KG1 (cell line): Measurements from ENCODE around the gene FAM204A.

Experiments used
- DNase-seq: peaks from one replicate; lab custom pipeline; 2025; lab: John Stamatoyannopoulos, UW

FAM204A gene

GRCh38 chr10:118330295-118331076 is 11.6 kb downstream of the FAM204A start:
- DNase-seq = no peak

- no peak for DNase-seq
Measured at GRCh38 chr10:118324140-118324539, 18.0 kb downstream of the FAM204A start.

DNA sequence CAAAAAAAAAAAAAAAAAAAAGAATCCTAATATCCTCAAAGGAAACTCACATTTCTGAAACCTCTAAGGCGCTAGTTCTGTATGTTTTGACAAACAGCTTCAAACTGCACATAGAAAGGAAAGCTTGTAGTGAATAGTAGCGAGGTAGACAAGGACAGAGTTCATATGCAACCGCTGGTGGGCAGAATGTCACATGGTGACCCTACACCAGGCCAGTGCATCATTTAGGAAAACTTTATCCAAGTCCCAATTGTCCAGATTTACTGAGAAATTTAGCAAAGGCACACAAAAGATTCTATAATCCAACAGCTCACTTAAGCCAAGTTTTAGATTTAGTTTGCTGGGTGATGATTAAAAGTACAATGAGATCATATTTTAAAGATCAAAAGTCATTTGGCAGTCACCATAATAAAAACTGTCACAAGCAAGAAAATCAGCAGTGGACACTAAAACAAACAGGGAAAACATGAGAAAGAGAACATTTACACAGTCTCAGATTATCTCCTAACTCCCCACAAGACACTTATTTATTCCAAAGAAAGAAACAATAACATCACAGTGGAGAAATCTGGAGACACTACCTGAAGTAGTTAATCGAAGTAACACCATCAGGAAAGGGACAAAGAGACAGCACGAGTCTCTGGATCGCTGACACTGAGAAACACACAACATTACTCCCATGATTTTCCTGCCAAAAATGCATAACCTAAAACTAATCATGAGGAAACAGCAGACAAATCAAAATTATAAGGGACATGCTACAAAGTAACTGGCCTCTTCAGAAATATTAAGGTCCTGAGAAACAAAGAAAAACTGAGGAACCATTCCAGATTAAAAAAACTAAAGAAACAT is 20.2 kb downstream of the FAM204A start:
- DNase-seq = no peak

DNA sequence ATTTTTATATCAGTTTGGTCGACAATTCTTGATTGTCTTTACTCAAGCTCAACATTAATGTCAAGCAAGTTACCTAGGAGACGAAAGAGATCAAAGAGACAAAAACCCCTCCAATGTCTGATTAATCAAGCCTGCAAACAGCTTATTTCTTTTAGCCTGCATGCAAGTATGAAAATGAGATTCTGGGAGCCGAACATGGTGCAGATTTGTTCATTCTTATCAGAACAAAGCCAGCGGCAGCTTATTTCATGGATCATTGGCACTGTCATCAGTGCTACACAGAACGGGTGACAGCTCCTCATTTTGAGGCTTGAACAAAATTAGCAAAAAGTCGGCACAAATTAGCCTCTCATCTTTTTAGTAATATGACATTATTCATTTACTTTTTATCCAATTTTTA is 26.5 kb downstream of the FAM204A start:
- DNase-seq = no peak

DNA sequence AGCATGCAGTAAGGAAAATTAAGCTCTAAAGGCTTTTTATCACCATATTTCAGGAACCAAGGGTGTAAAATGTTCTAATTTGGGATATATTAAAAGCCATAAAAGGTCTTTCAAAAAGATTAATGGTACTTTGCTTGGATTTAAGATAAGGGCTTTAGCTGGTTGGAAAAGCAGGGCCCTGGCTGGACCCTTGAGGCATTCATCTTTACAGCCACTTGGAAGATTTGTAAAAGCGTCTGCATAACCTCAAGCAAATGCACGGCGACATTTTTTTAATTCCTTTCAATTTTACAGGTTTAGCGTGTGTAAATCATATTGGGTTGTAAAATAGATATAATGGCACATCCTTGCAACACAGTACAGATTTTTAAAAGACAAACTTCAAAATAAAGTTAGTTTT is 27.2 kb downstream of the FAM204A start:
- DNase-seq = no peak

- no peak for DNase-seq
Measured at GRCh38 chr10:118311505-118311904, 30.6 kb downstream of the FAM204A start.

DNA sequence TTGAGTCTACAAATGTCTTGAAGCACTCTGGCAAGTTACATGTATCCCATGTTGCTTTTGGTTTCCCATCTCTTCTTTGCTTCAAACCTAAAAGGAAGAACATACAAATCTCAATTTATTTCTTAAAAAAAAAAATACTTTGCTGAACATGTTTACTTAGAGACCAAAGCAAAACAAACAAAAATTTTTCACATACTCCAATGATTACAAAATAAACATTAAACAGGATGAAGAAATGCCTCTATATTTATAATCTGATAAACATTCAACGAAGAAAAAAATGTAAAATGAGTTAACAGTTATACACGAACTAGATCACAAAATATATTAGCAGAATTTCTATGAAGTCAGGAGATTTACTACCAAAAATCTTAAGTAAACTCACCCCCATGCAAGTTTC is 31.3 kb downstream of the FAM204A start:
- no peak for DNase-seq

- DNase-seq = no peak
Measured at GRCh38 chr10:118309911-118310310, 32.2 kb downstream of the FAM204A start.

GRCh38 chr10:118308664-118309063 is 33.5 kb downstream of the FAM204A start:
- DNase-seq = no peak

- no peak for DNase-seq
Measured at GRCh38 chr10:118307859-118308258, 34.3 kb downstream of the FAM204A start.

DNA sequence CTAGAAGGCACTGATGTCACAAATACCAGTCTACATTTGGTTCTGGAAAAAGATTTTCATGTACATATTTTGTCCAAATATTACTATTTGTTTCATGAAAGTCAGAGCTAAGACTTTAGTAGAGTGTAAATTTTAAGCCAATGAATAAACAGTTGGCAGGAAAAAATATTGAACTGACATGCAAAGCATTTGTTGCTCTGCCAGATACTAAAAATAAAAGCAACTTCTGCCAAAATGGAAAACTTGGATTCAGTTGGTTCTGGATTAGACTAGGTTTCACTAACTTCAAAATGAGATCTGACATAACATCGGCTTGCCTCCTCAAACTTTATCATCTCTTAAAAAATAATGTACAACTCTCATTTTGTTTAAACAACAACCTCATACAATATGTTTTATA is 34.9 kb downstream of the FAM204A start:
- DNase-seq = no peak

- DNase-seq = no peak
Measured at GRCh38 chr10:118305730-118306129, 36.4 kb downstream of the FAM204A start.

DNA sequence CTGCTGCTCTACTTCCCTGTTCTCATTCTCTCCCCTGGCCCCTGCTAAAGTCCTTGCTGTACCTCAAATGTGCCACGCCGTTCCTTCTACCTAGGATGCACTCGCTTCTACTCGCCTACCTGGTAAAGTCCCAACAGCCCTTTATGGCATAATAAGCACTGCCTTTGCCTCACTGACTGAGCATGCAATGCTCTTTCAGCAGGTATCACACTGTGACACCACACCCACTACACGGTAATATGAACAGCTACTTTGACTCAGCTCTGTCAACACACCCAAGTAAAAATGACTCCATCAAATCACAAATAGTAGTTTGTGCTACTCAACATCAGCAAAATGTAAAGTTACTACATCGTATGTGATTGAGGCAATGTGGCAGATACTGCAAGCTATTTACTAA is 37.6 kb downstream of the FAM204A start:
- no peak for DNase-seq

DNA sequence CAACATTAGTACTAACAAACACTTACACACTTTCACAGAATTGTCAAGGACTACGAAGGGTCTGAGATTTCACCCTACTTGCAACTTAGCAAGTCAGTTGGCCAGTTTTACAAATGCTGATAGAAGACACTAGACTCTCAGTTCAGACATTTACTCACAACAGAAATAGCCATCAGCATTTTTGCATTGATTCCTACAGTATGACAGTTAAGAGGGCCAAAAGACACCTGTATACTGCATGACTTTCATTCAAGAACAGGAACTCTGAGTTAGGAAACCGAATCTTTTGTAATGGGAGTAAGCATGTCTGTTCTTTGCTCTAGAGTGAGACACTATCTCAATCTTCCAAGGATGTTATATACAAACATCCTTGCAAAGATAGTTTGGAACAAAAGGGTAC is 40.9 kb downstream of the FAM204A start:
- DNase-seq = no peak

DNA sequence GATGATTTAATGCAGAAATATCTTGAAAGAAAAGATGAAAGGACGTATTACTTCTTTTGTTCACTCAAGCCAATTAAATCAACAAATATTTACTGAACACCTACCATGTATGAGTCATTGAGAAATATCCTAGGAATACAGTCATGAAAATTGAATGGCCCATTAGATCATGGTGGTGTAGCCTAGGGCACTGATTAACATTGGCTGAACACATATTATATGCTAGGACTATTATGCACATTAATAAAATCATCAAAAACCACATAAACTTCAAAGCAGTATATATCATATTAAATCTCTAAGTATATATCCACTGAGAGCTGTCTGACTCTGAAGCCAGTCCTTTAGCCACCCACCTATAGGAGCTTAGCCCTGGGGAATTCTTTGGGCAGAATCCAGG is 41.8 kb downstream of the FAM204A start:
- DNase-seq = no peak

- no peak for DNase-seq
Measured at GRCh38 chr10:118298787-118299186, 43.3 kb downstream of the FAM204A start.

DNA sequence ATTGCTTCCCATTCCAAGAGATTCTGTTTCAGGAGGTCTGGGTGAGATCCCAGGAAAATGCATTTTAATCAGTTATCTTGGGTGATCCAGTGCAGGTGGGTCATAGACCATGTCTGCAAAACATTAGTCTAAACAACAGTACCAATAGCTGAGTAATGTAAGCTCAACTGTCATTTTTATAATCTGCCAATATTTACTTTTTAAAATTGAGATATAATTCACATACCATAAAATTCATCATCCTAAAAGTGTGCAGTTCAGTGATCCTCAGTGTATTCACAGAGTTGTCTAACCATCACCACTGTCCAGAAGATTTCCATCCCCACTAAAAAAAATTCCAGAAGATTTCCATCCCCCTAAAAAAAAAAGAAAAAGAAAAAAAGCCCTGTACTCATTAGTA is 51.0 kb downstream of the FAM204A start:
- DNase-seq = no peak

GRCh38 chr10:118290471-118290995 is 51.6 kb downstream of the FAM204A start:
- no peak for DNase-seq

DNA sequence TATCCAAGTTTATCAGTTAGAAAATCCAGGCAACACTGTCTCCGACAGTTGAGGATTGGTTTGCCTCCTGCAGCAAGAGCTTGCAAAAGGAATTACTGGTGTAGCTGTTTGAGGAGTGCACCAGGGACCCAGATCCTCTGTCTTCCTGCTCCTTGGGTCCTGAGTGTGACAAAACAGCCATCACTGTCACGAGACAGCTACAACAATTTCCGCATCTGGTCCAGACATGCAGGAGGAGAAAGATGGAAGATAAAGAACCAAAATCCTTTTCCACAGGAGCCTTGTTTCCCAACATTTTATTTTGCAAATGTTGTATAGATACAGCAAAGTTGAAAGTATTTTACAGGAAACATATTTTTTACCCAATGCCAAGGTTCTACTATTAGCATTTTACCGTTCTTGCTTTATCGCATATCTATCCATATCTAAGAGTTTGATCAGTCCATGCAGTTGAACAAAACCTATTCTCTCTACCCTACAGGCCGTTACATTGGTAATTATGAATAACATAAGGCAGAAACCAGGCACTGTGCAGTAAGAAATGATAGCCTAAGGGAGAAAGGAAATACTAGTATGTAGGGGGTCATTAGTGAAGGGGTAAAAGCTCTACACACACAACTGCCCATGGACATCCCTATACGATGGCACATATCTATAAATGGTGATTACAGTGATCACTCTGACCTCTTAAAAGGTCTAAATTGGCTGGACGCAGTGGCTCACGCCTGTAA is 54.9 kb downstream of the FAM204A start:
- DNase-seq = no peak

DNA sequence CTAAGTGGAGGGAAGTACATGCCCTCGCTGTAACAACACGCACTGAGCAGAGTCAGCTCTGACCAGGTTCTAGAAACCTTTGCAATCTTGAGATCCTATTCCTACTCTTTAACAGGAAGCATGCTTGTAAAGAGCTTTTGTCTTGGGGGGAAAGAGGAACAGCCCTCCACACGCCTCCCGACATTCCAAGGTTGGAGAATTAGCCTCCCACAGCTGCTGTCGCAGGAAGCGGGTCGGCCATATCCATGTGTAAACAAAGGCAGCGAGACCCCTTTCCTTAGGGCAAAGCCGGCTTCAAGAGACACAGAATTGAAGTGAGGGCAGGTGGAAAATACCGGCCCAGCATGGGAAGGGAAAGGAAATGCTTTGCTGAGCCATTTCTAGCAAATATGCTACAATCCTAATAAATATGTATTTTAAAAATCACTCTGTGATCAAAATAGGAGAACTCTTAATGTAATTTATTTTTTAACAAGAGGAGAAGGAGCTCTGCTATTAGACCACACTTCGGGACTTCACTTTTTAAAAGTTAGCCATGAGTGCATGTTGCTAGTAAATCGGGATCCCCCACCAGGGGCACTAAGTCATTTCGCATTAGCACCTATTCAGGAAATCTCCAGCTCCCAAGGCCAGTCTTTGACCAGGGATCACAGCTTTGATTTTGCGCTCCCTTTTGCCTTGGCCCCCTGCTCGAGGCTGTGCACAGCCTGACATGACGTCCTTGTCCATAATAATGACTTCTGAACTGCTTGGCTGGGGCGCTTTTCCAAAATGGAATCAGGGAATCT is 55.9 kb downstream of the FAM204A start:
- DNase-seq = no peak

DNA sequence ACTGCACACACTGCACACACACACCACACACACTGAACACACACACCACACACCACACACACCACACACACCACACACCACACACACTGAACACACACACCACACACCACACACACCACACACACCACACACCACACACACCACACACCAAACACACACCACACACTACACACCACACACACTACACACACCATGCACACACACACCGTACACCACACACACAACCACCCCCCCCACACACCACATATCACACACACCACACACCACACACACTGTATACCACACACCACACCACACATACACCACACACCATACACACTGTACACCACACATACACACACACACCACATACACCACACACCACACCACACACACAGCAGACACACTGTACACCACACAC is 59.5 kb downstream of the FAM204A start:
- DNase-seq = no peak

- DNase-seq = no peak
Measured at GRCh38 chr10:118278649-118279048, 63.5 kb downstream of the FAM204A start.
